Measurements from ENCODE around the gene HOXB9. TPM values are rescaled to one million over a fixed set of nuclear protein-coding genes. Genes with fewer than 3 reads are reported as not detected.
A peak's percentile ranks its signal among the peaks of the same experiment; 100 is the strongest.

HOXB9 gene
- total and polyA plus RNA-seq, 2 donors (not counting 3 experiments of a cell fraction or from before 2014, with no cell fraction given) = 0.79 to 1.1 TPM

GRCh38 chr17:48577946-48578615 lies 48.1 kb downstream of the HOXB9 start, which contains the start of gene HOXB4:
Gene HOXB4, minus strand, starts transcription at chr17:48578350. Its CDS starts 31 bp downstream, at chr17:48578319.
- Histone ChIP-seq H3K9ac (replicated peaks; ENCODE audit: extremely low read depth, insufficient read depth, low read length) (peak within 1 kb of the TSS; percentile 74), H3K36me3 (ENCODE audit: control insufficient read depth in 2 of 2, extremely low read depth in 1 of 2, insufficient read depth in 2 of 2, low read length in 2 of 2) (peaks cover 0 to 2% of the 10 kb centered on the region in 2 experiments), H3K4me1 (ENCODE audit: control insufficient read depth, extremely low read depth, insufficient read depth, low read length) (peaks cover 69% of the 10 kb centered on the region), H3K27ac (ENCODE audit: insufficient read depth, low read depth, low read length) (peak within 1 kb of the TSS; percentile 71), H3K27me3 (ENCODE audit: control insufficient read depth in 2 of 2, insufficient read depth in 2 of 2, low read length in 2 of 2) (no peaks in the 10 kb centered on the region), H2AFZ (ENCODE audit: low read depth, low read length) (no peak within 1 kb of the TSS), H4K20me1 (replicated peaks; ENCODE audit: control insufficient read depth, extremely low read depth, insufficient read depth, low read length) (no peaks in the 10 kb centered on the region), H3K4me3 (replicated peaks in 1 of 3; ENCODE audit: insufficient read depth in 1 of 3, low read depth in 1 of 3, low read length in 3 of 3) (peak within 1 kb of the TSS; percentile 69 to 86 (median 70)), H3K9me3 (replicated peaks; ENCODE audit: control insufficient read depth, insufficient read depth, low read length) (no peaks in the 10 kb centered on the region), H3K4me2 (ENCODE audit: insufficient read depth, low read length) (peak within 1 kb of the TSS; percentile 89), H3K79me2 (ENCODE audit: control insufficient read depth, insufficient read depth, low read length) (peaks cover 93% of the 10 kb centered on the region), H3K9me1 (replicated peaks; ENCODE audit: control insufficient read depth, extremely low read depth, insufficient read depth, low read length) (no peaks in the 10 kb centered on the region)
- dilution Hi-C loops (cut with MboI; ENCODE audit: extremely low pct_ligation_motif_present, low sequenced_read_pairs) = no loop called here
- CTCF ChIA-PET = interaction anchor here (1.0 to 1.4 kb wide), 3 partner anchors 9 to 37 kb away, joined by 3 to 5 read pairs (median 3); no protein-coding TSS in a partner anchor
- FAIRE-seq (peak; percentile 92), DNase-seq (ENCODE audit: low read depth, low spot score) (peak; percentile 90)
- BruUV-seq (replicated peaks) = no TSS peak
- TF ChIP-seq MYC (IDR thresholded peaks at IDR 0.05; ENCODE audit: low read depth, low read length) (no peak), FOS (IDR thresholded peaks at IDR 0.05; ENCODE audit: borderline replicate concordance, insufficient read depth, low read length) (peak; percentile 8), MAX (IDR thresholded peaks at IDR 0.05; ENCODE audit: insufficient read depth, insufficient read length) (peak; percentile 87)
- POLR2A ChIA-PET = interaction anchor here (0.8 kb wide), 1 partner anchor 22 kb away, joined by 4 read pairs; no protein-coding TSS in a partner anchor
- intact Hi-C loops (cut with micrococcal nuclease) = no loop called here

- H2AFZ ChIP-seq (ENCODE audit: low read depth, low read length) = no peak overlapping the region
- peak overlapping the region; percentile 74 for H3K9ac ChIP-seq (replicated peaks; ENCODE audit: extremely low read depth, insufficient read depth, low read length)
- intact Hi-C loops (cut with micrococcal nuclease) (no loop called here), dilution Hi-C loops (cut with MboI; ENCODE audit: extremely low pct_ligation_motif_present, low sequenced_read_pairs) (no loop called here)
- ChIA-PET CTCF (interaction anchor here (0.6 to 2.4 kb wide), 6 partner anchors 8 to 36 kb away, joined by 3 to 9 read pairs (median 3); no protein-coding TSS in a partner anchor), POLR2A (no interaction called here)
- H3K4me3 ChIP-seq (replicated peaks in 1 of 3; ENCODE audit: insufficient read depth in 1 of 3, low read depth in 1 of 3, low read length in 3 of 3) = peak overlapping the region; percentile 69 to 86 (median 70)
- H3K79me2 ChIP-seq (ENCODE audit: control insufficient read depth, insufficient read depth, low read length) = peaks cover 93% of the 10 kb centered on the region
- H3K27me3 ChIP-seq (ENCODE audit: control insufficient read depth in 2 of 2, insufficient read depth in 2 of 2, low read length in 2 of 2) = no peaks in the 10 kb centered on the region
- H3K4me1 ChIP-seq (ENCODE audit: control insufficient read depth, extremely low read depth, insufficient read depth, low read length) = peaks cover 69% of the 10 kb centered on the region
- no peak for TF ChIP-seq MAX (IDR thresholded peaks at IDR 0.05; ENCODE audit: insufficient read depth, insufficient read length)
- TF ChIP-seq GATA2 (IDR thresholded peaks at IDR 0.05; ENCODE audit: insufficient read depth, insufficient read length, low read depth, low read length) = no peak
- TF ChIP-seq EZH2 (IDR thresholded peaks at IDR 0.05; ENCODE audit: borderline replicate concordance, low read depth, low read length, severe bottlenecking) = no peak
- no peak for TF ChIP-seq POLR2AphosphoS5 (IDR thresholded peaks at IDR 0.05; ENCODE audit: insufficient read depth, low read depth, low read length)
- no peak for TF ChIP-seq POLR2A (IDR thresholded peaks at IDR 0.05; ENCODE audit: low read depth, low read length)
- no peak for TF ChIP-seq FOS (IDR thresholded peaks at IDR 0.05; ENCODE audit: borderline replicate concordance, insufficient read depth, low read length)
- TF ChIP-seq JUN (IDR thresholded peaks at IDR 0.05; ENCODE audit: borderline replicate concordance, insufficient read depth, insufficient read length, low read depth) = no peak
- no peak for TF ChIP-seq MYC (IDR thresholded peaks at IDR 0.05; ENCODE audit: low read depth, low read length)
- no peak for TF ChIP-seq CTCF (IDR thresholded peaks at IDR 0.05; ENCODE audit: extremely low read depth in 1 of 2, insufficient read depth in 1 of 2, low read depth in 1 of 2, low read length in 2 of 2)
- peak; percentile 40 for DNase-seq (ENCODE audit: low read depth, low spot score)
- no TSS peak for BruUV-seq (replicated peaks)
- peak overlapping the region; percentile 89 for H3K4me2 ChIP-seq (ENCODE audit: insufficient read depth, low read length)
- H3K9me3 ChIP-seq (replicated peaks; ENCODE audit: control insufficient read depth, insufficient read depth, low read length) = no peaks in the 10 kb centered on the region
- peak; percentile 83 for FAIRE-seq
- H3K36me3 ChIP-seq (ENCODE audit: control insufficient read depth in 2 of 2, extremely low read depth in 1 of 2, insufficient read depth in 2 of 2, low read length in 2 of 2) = peaks cover 0 to 3% of the 10 kb centered on the region in 2 experiments
- H3K27ac ChIP-seq (ENCODE audit: insufficient read depth, low read depth, low read length) = peak overlapping the region; percentile 19
- H3K9me1 ChIP-seq (replicated peaks; ENCODE audit: control insufficient read depth, extremely low read depth, insufficient read depth, low read length) = no peaks in the 10 kb centered on the region
- H4K20me1 ChIP-seq (replicated peaks; ENCODE audit: control insufficient read depth, extremely low read depth, insufficient read depth, low read length) = no peaks in the 10 kb centered on the region
These were observed 48.7 kb downstream of the HOXB9 start for GRCh38 chr17:48577330-48577945.

Data from endothelial cell of umbilical vein (primary cell).